ENCODE measurements around the gene CTCFL.

DNA sequence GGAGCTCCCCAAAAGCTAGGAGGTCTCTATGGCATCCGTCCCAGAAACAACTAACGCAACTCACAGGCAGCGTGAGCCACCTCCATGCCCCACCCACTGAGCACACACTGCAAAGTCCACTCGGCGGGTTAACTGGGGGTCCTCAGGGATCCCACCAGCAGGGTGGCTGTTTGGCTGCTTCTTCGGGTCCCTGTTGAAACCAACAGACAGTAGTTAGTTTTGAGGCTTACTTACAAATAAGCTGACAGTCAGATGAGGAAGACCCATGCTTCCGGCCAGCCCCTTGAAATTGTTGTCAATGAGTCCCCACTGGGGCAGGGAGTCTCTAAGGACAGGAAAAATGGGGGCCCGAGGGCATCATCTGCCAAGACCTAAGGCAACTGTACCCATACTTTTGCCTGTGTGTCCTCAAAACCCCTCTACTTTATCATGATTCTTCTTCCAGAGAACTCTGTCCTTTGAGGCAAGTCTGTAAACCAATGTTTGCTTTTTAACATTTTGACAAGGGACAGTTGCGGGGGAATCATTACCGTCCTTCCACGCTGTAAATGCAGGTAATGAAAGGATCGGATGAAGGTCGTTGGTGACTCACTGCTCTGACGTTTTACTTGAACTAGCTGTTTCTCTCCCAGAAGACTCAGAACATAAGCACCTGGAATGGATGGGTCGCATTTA, 33.8 kb upstream of the CTCFL start:
- no peak for TF ChIP-seq EZH2 (IDR thresholded peaks at IDR 0.05; ENCODE audit: borderline replicate concordance, low read depth, low read length, severe bottlenecking)
- TF ChIP-seq, protein P1, sequence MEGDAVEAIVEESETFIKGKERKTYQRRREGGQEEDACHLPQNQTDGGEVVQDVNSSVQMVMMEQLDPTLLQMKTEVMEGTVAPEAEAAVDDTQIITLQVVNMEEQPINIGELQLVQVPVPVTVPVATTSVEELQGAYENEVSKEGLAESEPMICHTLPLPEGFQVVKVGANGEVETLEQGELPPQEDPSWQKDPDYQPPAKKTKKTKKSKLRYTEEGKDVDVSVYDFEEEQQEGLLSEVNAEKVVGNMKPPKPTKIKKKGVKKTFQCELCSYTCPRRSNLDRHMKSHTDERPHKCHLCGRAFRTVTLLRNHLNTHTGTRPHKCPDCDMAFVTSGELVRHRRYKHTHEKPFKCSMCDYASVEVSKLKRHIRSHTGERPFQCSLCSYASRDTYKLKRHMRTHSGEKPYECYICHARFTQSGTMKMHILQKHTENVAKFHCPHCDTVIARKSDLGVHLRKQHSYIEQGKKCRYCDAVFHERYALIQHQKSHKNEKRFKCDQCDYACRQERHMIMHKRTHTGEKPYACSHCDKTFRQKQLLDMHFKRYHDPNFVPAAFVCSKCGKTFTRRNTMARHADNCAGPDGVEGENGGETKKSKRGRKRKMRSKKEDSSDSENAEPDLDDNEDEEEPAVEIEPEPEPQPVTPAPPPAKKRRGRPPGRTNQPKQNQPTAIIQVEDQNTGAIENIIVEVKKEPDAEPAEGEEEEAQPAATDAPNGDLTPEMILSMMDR (IDR thresholded peaks at IDR 0.05; ENCODE audit: extremely low read depth in 1 of 2, insufficient read depth in 1 of 2, low read depth in 1 of 2, low read length in 2 of 2) = no peak
- no peak for TF ChIP-seq MYC (IDR thresholded peaks at IDR 0.05; ENCODE audit: low read depth, low read length)
- TF ChIP-seq POLR2A (IDR thresholded peaks at IDR 0.05; ENCODE audit: low read depth, low read length) = no peak
- TF ChIP-seq, protein P2, sequence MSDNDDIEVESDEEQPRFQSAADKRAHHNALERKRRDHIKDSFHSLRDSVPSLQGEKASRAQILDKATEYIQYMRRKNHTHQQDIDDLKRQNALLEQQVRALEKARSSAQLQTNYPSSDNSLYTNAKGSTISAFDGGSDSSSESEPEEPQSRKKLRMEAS (IDR thresholded peaks at IDR 0.05; ENCODE audit: insufficient read depth, insufficient read length) = no peak
- TF ChIP-seq GATA2 (IDR thresholded peaks at IDR 0.05; ENCODE audit: insufficient read depth, insufficient read length, low read depth, low read length) = no peak
- no peak for TF ChIP-seq POLR2AphosphoS5 (IDR thresholded peaks at IDR 0.05; ENCODE audit: insufficient read depth, low read depth, low read length)

Measured in endothelial cell of umbilical vein (primary cell).